Stimulated activated CD8-positive, alpha-beta memory T cell treated with anti-CD3 and anti-CD28 coated beads, Interleukin-7, amount 100 ng/mL, for 4 hours (primary cell): ENCODE measurements around the gene SELPLG.
"Not testable (repeated sequence)": the region's sequence is repeated elsewhere in the genome, so short reads cannot be mapped to it uniquely, and the experiment has no call there.

ENCODE experiments used
- DNase-seq, 2 donors: peaks; one replicate each; pipeline ENCODE4 v3.0.0-alpha.2; 2020; ENCODE audit warnings: low read depth in 2 of 2

Gene SELPLG, protein sequence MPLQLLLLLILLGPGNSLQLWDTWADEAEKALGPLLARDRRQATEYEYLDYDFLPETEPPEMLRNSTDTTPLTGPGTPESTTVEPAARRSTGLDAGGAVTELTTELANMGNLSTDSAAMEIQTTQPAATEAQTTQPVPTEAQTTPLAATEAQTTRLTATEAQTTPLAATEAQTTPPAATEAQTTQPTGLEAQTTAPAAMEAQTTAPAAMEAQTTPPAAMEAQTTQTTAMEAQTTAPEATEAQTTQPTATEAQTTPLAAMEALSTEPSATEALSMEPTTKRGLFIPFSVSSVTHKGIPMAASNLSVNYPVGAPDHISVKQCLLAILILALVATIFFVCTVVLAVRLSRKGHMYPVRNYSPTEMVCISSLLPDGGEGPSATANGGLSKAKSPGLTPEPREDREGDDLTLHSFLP

DNA sequence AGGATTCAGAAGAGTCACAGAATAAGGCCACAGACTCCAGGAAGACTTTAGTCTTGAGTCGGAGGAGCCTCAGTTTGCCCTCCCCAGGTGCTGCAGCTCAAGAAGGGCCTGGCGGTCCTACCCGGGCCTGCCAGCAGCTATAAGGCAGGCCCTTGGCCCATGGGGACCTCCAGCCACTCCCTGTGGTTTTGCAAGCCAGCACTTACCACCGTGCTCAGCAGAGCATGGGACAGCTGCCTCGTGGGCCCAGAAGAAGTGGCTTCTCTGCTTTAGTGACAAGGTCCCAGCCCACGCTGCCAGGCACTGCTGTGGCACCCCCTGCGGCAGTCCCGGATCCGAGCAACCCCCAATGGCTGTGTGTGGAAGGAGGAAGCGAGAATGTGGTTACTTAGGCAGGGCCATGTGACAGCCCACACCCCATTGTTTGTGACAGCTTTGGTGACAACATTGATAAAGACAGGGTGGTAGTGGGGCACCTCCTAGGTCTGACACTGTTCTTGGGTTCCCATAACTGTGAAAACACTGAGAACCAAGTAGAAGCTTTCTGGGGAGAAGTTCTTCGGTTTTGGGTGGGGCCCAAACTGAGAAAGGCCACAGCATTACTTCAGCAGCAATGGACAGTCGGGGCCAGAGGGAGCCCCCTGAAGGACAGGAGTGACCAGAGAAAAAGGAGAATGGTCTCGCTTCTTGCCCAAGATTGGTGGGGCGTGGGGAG, at the start of gene SELPLG:
Gene SELPLG, minus strand, starts transcription at position 361 of the 715 bp plus-strand sequence. CDS start 9,587 bp downstream, outside the sequence.
- DNase-seq: peak; percentile 82 to 84

DNA sequence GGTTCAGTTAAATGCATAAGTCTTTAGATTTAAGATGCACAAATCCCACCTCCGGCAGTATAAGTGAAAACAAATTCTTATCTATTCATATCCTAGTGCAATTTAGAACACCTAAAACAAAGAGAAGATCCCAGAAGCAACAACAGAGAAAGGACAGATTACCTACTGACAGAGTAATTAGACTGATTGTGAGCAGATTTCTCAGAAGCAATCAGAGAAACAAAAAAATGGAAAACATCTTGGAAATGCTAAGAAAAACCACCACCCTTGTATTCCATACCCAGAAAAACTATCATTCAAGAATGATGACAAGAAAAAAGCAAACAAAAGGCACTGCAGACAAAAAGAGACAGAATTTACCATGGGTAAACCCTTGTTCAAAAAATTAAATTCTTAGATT, 47.6 kb upstream of the SELPLG start:
- no peak for DNase-seq

GRCh38 chr12:108679106-108679681, 45.5 kb upstream of the SELPLG start:
- DNase-seq: no peak

GRCh38 chr12:108678104-108678730, 44.5 kb upstream of the SELPLG start:
- DNase-seq: no peak

- DNase-seq: no peak
Observed at GRCh38 chr12:108677381-108677780, 43.7 kb upstream of the SELPLG start.

- DNase-seq: no peak
Observed at GRCh38 chr12:108676707-108677106, 43.0 kb upstream of the SELPLG start.

DNA sequence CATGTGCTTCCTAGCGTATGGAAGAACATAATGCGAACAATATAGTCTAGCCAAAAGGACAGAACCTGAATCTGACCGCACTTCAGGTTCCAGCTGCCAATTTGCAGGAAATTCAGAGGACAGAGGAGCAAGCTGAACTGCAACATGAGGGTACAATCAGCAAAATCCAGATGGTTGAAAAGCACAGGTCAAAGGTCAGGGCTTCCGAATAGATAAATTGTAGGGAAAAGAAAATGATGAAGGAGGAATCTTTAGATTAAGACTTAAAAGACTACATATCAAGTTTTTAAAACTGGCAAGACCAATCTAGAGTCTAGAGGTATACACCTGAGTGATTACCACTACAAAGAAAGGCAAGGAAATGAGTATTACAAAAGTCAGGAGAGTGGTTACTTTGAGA, 42.1 kb upstream of the SELPLG start:
- DNase-seq: no peak

- DNase-seq: no peak
Observed at GRCh38 chr12:108672054-108672453, 38.4 kb upstream of the SELPLG start.

DNA sequence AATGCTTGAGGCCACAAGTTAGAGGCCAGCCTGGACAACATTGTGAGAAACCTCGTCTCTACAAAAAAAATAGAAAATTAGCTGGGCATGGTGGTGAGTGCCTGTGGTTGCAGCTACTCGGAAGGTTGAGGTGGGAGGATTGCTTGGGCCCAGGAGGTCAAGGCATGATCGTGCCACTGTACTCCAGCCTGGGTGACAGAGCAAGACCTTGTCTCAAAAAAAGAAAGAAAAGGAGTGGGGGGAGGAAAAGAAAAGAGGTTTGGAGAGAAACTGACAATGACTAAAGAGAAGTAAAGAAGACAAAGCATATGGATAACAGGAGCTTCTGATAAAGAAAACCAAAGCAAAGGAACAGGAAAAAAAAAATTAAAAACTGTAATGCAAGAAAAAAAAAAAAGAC, 37.4 kb upstream of the SELPLG start:
- no peak for DNase-seq

DNA sequence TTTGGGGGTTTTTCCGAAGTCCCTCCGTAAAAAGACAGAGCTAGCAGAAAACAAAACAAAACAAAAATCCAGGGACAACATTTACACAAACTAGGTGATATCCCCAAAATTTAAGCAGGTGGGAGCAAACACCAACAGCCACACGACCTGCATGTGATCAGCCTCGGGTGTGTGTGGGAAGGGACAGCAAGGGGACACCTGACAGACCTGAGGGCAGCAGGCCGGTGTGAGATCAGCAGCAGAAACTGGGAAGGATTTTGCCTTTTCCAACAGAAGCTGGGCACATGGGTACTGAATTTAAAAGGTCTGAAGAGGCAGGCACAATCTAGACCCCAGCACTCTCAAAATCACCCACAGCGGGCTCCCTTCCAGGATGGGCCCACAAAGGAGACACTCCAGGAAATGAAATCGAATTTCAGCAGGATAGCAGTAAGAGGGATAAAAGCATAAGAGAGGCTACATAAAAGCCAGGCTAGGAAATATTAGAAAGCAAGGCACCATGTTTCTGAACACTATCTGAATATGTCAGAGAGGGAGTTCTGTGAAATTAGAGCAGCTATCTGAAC, 36.5 kb upstream of the SELPLG start:
- DNase-seq: no peak

DNA sequence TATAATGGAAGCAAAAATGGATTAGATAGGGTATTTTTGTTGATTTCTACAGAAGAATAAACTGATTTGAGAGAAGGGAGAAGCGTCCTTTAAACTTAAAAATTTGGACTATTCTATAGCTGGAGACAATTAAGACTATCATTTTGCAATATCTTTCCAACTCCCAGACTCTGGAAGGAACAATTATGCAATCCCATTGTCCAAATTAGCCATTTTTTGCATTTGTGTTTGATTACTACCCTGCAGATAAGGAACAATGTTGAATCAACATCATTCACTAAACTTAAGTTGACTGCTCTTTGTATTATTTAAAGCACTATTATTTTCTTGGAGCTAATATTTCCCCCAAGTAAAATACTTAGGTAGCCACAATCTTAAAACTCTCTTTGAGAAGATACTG, 34.8 kb upstream of the SELPLG start:
- no peak for DNase-seq

DNA sequence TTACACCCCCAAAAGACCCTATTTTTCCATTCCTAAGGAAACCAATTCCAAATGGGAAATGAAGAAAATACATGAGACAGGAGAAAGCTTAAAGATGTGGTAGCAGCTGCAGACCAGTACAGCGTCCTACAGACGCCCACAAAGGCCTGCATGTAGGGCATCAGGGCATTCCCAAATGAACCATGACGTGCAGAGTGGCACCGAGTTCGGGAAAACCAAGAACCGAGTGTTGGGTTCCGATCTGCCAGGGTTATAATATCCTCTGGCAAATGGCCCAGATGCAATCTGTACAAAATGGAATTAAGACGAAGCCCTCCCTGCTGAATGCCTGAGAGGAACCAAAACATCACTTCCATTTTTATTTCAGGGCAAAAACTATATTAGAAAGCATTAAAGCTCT, 34.4 kb upstream of the SELPLG start:
- no peak for DNase-seq

GRCh38 chr12:108667349-108667748, 33.7 kb upstream of the SELPLG start:
- DNase-seq: no peak

- no peak for DNase-seq
Observed at GRCh38 chr12:108666401-108666881, 32.7 kb upstream of the SELPLG start.

GRCh38 chr12:108665608-108666202, 32.0 kb upstream of the SELPLG start:
- no peak for DNase-seq

DNA sequence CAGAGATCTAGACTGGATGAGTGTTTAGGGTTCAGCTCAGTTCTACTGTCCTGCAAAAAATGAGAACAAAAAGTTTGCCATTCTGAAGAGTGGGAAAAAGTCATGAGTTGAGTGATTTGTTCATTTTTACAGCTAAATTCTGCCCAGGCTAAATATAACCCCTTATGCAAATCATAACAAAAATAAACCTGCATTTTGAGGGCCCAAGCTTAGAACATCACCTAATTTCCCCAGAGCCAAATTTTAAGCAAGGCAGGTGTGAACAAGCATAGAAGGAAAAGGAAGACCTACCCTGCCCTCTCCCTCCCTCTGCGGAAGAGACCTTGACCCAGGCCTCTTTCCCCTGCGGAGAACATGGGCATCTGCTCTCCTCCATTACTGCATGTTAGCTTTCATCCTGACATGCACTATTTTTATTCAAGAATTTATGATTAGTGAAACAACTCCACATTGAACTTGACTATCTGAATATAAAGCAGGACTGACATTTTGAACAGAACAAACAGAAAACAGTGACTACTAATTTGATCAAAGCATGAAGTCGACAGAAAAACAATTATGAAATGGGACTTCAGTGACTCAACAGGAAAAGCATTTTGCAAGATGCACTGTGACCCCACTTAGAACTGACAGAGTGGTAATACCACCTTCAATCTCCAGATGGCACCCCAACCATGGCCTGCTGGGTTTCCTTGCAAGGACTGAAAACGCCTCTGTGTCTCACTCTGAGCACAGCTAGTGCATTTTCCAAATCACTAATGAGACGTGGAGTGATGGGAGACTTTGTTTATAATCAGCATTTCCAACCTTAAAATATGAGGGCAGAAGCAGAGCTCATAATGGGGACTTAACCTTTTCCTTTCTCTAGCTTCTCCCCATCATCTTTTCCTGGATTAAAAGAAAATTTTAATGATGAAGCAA, 30.9 kb upstream of the SELPLG start:
- peak; percentile 70 to 84 for DNase-seq

DNA sequence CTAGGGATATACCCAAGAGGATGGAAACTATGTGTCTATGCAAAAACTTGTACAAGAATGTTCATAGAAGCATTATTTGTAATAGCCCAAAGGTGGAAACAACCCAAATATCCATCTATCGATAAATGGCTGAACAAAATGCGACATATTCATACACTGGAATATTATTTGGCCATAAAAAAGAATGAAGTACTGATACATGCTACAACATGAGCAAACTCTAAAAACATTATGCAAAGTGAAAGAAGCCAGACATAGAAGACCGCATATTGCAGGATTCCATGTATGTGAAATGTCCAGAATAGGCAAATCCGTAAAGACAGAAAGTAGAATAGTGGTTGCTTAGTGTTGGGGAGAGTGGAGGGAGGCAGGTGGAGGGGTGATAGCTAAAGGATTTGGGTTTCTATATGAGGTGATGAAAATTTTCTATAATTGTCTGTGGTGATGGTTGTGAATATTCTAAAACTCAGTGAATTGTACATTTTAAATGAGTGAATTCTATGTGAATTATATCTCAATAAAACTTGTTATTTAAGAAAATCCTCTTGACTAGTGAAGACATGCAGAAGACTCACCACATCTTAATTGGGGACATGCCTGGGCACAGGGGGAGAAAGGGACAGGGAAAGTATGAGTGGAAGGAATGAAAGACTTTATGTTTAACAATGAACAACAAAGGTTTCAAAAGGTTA, 29.8 kb upstream of the SELPLG start:
- DNase-seq: no peak

GRCh38 chr12:108658115-108658514, 24.4 kb upstream of the SELPLG start:
- DNase-seq: not testable (repeated sequence)

GRCh38 chr12:108657130-108657745, 23.5 kb upstream of the SELPLG start:
- no peak for DNase-seq
